C4-2B (cell line): ENCODE data around the gene CACTIN.

Experiments
- H3K27ac ChIP-seq: fragments of 450-650 bp; 2 replicates; pipeline ENCODE4 v1.5.1; 2017
- ZFX ChIP-seq: fragments of 450-650 bp; IDR thresholded peaks from 2 replicates; pipeline ENCODE4 v1.6.1; 2017
- TF ChIP-seq, protein P1 (sequence below): fragments of 450-650 bp; conservative IDR thresholded peaks from 2 replicates; pipeline ENCODE4 v1.5.1; 2017; ENCODE audit warnings: mild to moderate bottlenecking

CACTIN gene

DNA sequence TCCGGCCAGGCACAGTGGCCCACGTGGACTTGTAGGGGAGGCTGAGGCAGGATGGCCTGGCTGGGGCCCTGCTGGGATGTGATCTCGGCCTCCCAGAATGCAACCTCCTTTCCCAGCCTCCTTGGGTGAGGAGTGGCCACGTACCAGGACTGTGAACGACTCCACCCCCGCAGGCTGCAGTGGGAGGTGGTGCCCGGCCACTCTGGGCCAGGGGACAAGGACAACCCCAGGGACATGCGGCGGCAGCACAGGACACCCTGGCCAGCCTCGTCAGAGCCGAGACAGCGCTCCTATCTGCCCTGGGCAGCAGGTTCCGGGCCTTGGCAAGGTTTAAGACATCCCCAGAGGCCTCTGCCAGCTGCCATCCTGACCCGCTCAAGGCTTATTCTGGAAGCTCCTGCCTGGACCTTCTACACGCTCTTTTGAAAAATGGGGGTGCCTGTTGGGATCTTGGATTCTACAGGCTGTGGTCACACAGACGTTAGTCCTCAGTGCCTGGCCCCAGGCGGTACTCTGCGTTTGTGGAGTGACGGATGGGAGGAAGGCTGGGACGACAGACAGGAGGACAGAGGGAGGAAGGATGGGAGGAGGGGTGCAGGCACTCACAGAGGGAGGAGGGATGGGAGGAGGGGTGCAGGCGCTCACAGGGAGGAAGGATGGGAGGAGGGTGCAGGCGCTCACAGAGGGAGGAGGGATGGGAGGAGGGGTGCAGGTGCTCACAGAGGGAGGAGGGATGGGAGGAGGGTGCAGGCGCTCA lies 19.9 kb upstream of the CACTIN start:
- no peak overlapping the region for H3K27ac ChIP-seq
- no peak for TF ChIP-seq ZFX
- TF ChIP-seq, protein P1, sequence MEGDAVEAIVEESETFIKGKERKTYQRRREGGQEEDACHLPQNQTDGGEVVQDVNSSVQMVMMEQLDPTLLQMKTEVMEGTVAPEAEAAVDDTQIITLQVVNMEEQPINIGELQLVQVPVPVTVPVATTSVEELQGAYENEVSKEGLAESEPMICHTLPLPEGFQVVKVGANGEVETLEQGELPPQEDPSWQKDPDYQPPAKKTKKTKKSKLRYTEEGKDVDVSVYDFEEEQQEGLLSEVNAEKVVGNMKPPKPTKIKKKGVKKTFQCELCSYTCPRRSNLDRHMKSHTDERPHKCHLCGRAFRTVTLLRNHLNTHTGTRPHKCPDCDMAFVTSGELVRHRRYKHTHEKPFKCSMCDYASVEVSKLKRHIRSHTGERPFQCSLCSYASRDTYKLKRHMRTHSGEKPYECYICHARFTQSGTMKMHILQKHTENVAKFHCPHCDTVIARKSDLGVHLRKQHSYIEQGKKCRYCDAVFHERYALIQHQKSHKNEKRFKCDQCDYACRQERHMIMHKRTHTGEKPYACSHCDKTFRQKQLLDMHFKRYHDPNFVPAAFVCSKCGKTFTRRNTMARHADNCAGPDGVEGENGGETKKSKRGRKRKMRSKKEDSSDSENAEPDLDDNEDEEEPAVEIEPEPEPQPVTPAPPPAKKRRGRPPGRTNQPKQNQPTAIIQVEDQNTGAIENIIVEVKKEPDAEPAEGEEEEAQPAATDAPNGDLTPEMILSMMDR: no peak

DNA sequence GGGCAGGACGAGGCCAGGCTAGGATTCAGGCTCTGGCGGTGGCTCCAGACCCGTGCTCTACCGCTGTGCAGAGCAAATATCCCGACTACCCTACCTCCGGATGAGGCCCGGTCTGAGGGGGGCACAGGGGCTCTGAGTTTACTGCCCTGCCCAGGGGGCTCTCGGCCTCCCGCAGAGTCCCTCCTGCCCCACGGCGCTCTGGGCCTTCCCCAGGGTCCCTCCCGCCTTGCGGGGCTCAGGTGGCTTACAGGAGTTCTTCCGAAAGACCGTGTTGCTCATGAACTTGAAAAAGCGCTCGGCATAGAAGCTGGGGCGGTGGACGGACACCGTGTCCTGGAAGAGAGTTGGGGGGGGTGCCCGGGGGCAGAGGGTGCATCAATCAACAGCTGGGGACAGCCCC lies 19.1 kb upstream of the CACTIN start:
- H3K27ac ChIP-seq: peak overlapping the region; percentile 75
- no peak for TF ChIP-seq ZFX

DNA sequence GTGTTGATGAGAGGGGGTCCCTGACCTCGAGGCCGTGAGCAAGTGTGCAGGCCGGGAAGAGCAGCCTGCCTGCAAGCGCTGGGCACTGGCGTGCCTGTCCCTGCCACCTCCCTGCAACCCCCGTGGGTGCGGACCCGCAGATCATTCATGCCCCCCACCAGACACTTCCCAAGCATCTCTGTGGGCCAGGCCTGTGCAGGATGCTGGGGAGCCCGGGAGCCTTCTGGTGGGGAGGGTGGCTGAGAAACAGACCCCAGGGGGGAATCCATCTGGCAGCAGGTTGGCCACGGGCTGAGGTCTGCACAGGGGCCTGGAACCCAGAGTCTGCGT lies 18.4 kb upstream of the CACTIN start:
- no peak for TF ChIP-seq ZFX
- TF ChIP-seq, protein P1: no peak
- peak overlapping the region; percentile 75 for H3K27ac ChIP-seq

DNA sequence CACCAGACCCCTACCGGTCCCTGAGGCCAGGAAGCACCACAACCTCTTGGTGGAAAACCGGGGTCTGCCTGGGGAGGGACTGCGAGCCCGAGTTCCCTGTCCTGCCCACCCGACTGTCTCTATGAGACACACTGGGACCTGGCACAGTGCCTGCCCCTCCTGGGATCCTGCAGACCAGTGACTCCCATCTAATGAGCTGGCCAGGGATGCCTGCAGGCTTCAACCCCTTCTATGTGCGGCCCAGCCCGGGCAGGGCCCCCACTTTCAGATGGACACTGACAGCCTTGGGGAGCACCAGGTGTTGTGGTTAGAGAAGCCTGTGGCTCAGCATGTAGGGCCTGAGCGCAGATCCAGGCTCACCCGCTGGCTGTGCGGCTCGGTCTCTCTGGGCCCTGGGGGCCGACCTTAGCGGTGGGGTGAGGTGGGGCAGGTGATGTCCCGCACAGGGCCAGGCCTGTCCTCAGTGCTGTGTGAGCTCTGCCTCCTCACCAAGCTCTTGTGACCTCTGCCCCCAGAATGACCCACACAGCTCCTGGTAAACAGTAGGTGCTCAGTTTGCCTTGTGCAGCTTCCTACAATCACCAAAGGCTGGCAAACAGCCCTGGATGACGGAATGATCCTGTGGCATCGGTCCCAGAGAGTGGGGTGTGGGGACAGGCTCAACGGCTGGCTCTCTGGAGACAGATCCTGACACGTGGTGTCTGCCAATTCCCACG lies 17.9 kb upstream of the CACTIN start:
- TF ChIP-seq, protein P1: no peak
- TF ChIP-seq ZFX: no peak; the same call in 1 of the 2 replicates
- H3K27ac ChIP-seq: peak overlapping the region; percentile 75

DNA sequence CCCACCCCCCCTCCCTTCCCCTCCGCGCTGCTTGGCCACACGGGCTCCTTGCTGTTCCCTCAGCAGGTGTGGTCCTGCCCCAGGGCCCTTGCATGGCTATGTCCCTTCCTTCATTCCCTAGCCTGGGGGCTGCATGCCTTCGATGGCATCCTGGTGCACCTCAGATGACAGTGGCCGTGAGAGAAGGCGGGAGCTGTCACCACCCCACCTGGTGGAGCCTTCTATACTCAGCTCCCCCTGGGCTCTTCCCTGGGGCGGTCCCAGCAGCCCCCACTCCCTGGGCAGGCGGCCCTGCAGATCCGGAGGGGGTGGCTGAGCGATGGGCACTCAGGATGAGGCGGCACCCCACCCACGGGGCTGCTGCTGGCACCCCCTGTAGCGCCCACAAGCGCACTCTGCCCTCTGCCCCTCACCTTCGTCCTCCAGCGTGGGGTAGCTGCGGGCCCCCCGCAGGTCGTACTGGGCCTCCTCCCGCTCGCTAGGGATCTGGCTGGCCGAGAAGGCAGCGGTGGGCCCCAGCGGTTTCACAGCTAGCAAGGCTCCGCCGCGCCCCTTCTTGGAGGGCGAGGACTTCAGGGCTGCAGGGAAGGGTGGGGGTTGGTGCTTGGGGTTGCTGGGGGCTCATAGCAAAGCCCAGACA lies 17.2 kb upstream of the CACTIN start:
- peak overlapping the region; percentile 75 for H3K27ac ChIP-seq
- TF ChIP-seq, protein P1: no peak
- TF ChIP-seq ZFX: no peak

DNA sequence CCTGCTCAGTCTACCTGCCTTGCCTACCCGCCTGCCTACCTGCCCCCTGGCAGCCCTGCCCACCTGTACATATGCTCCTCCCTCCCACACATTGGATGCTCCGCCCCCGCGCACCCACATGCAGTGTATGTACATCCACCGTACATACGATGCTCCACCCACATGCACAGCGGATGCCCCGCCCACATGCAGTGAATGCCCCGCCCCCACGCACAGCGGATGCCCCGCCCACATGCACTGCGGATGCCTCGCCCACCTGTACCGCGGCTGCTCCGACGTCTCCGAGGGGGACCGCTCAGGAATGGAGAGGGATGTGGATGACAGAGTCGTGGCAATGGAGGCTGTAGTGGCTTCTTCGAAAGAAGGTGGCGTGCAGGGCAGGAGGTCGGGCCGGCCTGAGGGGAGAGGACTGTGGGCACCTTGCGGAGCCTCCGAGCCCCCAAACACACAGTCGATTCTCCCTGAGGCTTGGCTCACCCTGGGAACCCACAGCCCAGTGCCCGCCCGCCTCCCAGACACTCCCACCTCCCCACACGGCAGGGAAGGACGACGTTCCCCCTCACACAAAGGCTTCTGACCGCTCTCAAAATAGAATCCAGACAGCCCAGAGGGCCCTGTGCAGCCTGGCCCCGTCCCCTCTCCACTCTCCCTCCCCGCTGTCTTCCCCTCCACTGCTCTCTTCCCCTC lies 16.5 kb upstream of the CACTIN start:
- no peak for TF ChIP-seq ZFX
- TF ChIP-seq, protein P1: no peak
- no peak overlapping the region for H3K27ac ChIP-seq

DNA sequence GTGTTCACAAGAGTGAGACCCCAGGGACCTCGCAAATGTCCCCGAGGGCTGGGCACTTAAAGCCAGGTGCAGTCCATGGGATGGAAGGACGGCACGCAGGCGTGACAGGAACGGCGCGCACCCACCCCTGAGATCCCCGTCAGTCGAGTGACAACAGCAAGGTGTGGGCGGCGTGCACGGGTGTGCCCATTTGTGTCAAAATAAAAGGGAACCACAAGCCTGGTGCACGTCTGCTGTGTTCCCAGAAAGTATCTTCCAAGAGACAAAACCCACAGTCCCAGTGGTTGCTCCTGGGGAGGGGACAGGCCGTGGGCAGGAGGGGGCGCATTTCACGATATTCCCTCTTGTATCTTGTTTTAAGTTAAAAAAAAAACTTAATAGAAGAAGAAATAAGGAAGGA lies 15.7 kb upstream of the CACTIN start:
- H3K27ac ChIP-seq: no peak overlapping the region
- TF ChIP-seq ZFX: no peak
- TF ChIP-seq, protein P1: no peak
